ENCODE results near the gene ARHGAP29.

DNA sequence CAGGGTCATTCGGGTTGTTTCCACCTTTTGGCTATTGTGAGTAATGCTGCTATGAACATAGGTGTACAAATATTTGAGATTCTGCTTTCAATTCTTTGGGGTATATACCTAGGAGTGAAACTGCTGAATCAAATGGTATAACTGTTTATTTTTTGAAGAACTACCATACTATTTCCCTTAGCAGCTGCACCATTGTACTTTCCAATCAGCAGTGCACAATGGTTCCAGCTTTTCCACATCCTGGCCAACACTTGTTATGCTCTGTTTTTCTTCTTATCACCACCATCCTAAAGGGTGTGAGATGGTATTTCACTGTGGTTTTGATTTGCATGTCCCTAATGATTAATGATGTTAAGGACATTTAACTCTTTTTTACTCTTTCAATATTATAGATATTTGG, 112.8 kb downstream of the ARHGAP29 start:
- TF ChIP-seq POLR2A (IDR thresholded peaks at IDR 0.05): no peak
- no peak for TF ChIP-seq EP300 (IDR thresholded peaks at IDR 0.05)
- TF ChIP-seq, protein P1, sequence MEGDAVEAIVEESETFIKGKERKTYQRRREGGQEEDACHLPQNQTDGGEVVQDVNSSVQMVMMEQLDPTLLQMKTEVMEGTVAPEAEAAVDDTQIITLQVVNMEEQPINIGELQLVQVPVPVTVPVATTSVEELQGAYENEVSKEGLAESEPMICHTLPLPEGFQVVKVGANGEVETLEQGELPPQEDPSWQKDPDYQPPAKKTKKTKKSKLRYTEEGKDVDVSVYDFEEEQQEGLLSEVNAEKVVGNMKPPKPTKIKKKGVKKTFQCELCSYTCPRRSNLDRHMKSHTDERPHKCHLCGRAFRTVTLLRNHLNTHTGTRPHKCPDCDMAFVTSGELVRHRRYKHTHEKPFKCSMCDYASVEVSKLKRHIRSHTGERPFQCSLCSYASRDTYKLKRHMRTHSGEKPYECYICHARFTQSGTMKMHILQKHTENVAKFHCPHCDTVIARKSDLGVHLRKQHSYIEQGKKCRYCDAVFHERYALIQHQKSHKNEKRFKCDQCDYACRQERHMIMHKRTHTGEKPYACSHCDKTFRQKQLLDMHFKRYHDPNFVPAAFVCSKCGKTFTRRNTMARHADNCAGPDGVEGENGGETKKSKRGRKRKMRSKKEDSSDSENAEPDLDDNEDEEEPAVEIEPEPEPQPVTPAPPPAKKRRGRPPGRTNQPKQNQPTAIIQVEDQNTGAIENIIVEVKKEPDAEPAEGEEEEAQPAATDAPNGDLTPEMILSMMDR (IDR thresholded peaks at IDR 0.05): no peak

Data from sigmoid colon (tissue), 4 donors.